ENCODE results near the gene SLC13A2. TPM values are rescaled to one million over a fixed set of nuclear protein-coding genes. Genes with fewer than 3 reads are reported as not detected.

SLC13A2 gene
- total RNA-seq, 2 donors from 2014 or later: 1.8 TPM; not detected in 1

- Histone ChIP-seq H3K9me3 (no peaks in the 10 kb centered on the region), H3K4me3 (no peak overlapping the region), H3K27me3 (no peaks in the 10 kb centered on the region), H3K27ac (no peak overlapping the region), H3K4me1 (peaks cover 35% of the 10 kb centered on the region), H3K36me3 (replicated peaks in 1 of 2; ENCODE audit: insufficient read depth in 1 of 2, low read depth in 2 of 2) (no peaks in the 10 kb centered on the region)
- intact Hi-C loops (cut with DNase I): no loop called here
- peak; percentile 74 to 82 (median 80) for DNase-seq
- no peak for TF ChIP-seq POLR2A (IDR thresholded peaks at IDR 0.05)
- TF ChIP-seq, protein P1, sequence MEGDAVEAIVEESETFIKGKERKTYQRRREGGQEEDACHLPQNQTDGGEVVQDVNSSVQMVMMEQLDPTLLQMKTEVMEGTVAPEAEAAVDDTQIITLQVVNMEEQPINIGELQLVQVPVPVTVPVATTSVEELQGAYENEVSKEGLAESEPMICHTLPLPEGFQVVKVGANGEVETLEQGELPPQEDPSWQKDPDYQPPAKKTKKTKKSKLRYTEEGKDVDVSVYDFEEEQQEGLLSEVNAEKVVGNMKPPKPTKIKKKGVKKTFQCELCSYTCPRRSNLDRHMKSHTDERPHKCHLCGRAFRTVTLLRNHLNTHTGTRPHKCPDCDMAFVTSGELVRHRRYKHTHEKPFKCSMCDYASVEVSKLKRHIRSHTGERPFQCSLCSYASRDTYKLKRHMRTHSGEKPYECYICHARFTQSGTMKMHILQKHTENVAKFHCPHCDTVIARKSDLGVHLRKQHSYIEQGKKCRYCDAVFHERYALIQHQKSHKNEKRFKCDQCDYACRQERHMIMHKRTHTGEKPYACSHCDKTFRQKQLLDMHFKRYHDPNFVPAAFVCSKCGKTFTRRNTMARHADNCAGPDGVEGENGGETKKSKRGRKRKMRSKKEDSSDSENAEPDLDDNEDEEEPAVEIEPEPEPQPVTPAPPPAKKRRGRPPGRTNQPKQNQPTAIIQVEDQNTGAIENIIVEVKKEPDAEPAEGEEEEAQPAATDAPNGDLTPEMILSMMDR (IDR thresholded peaks at IDR 0.05): peak; percentile 81 to 92 (median 90)
- 34 to 45% methylated on average over 9 to 15 of the region's 15 CpGs for WGBS, 2 donors
- ATAC-seq: peak; percentile 57
Measured at GRCh38 chr17:28494445-28495188, 21.2 kb downstream of the SLC13A2 start.

GRCh38 chr17:28495635-28496034 lies 22.2 kb downstream of the SLC13A2 start:
- no peak for TF ChIP-seq POLR2A (IDR thresholded peaks at IDR 0.05)
- TF ChIP-seq, protein P1 (IDR thresholded peaks at IDR 0.05): no peak
- Histone ChIP-seq H3K27ac (peak overlapping the region in 1 of 4 donors; percentile 19), H3K36me3 (replicated peaks in 1 of 2; ENCODE audit: insufficient read depth in 1 of 2, low read depth in 2 of 2) (no peaks in the 10 kb centered on the region), H3K4me1 (peaks cover 35% of the 10 kb centered on the region), H3K27me3 (no peaks in the 10 kb centered on the region), H3K4me3 (no peak overlapping the region), H3K9me3 (no peaks in the 10 kb centered on the region)
- DNase-seq (no peak), ATAC-seq (no peak)
- 74 to 81% methylated on average over 8 of the region's 8 CpGs for WGBS, 2 donors
- intact Hi-C loops (cut with DNase I): no loop called here

DNA sequence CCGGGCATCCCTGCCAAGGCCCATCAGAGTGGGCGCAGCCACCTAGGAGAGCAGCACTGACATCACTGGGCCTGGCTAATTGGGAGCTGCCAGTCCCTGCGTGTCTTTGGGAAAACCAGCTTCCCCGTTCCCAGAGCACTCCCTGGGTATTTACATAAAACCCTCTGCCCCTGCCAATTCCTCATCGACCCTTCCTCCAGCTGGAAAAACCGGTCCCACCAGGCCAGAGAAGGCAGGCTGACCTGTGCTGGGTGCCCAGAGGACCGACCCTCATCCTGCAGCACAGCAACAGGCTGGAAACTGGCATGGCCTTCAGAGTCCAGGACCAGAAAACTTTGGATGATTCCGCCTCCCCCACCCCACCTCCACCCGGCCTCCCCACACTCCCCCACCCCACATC lies 24.5 kb downstream of the SLC13A2 start:
- H3K4me3 ChIP-seq: no peak overlapping the region
- peaks cover 35% of the 10 kb centered on the region for H3K4me1 ChIP-seq
- ATAC-seq (peak; percentile 89), DNase-seq (peak; percentile 88 to 93 (median 92))
- 0 to 8% methylated on average over 7 to 8 of the region's 9 CpGs for WGBS, 2 donors
- no peaks in the 10 kb centered on the region for H3K36me3 ChIP-seq (replicated peaks in 1 of 2; ENCODE audit: insufficient read depth in 1 of 2, low read depth in 2 of 2)
- no peaks in the 10 kb centered on the region for H3K9me3 ChIP-seq
- no peaks in the 10 kb centered on the region for H3K27me3 ChIP-seq
- TF ChIP-seq, protein P1 (IDR thresholded peaks at IDR 0.05): no peak
- no peak for TF ChIP-seq POLR2A (IDR thresholded peaks at IDR 0.05)
- peak overlapping the region; percentile 62 to 85 (median 79) for H3K27ac ChIP-seq
- intact Hi-C loops (cut with DNase I): no loop called here

- Histone ChIP-seq H3K9me3 (no peaks in the 10 kb centered on the region), H3K4me1 (peaks cover 35% of the 10 kb centered on the region), H3K4me3 (no peak overlapping the region), H3K36me3 (replicated peaks in 1 of 2; ENCODE audit: insufficient read depth in 1 of 2, low read depth in 2 of 2) (no peaks in the 10 kb centered on the region), H3K27ac (peak overlapping the region in 3 of 4 donors; percentile 22 to 48 (median 37)), H3K27me3 (no peaks in the 10 kb centered on the region)
- ATAC-seq: no peak
- TF ChIP-seq POLR2A (IDR thresholded peaks at IDR 0.05): no peak
- TF ChIP-seq, protein P1 (IDR thresholded peaks at IDR 0.05): no peak
- DNase-seq: no peak
- intact Hi-C loops (cut with DNase I): no loop called here
- 50 to 52% methylated on average over 5 to 12 of the region's 12 CpGs for WGBS, 2 donors
Measured at GRCh38 chr17:28498652-28499363, 25.4 kb downstream of the SLC13A2 start.

Data from body of pancreas (tissue), 4 donors.